Ovary (tissue), 3 donors: Measurements from ENCODE around the gene RAPGEF4.

ENCODE experiments used
- EP300 ChIP-seq: sonication (generic); formaldehyde crosslinking; IDR thresholded peaks from one replicate; pipeline ENCODE4 v1.6.1; 2017; ENCODE audit warnings: antibody characterized with exemption
- POLR2A ChIP-seq: fragments of 450-650 bp; IDR thresholded peaks from one replicate; pipeline ENCODE4 v1.6.1; 2017; ENCODE audit warnings: antibody characterized with exemption, mild to moderate bottlenecking, moderate library complexity
- TF ChIP-seq, protein P1 (sequence below), 3 donors: fragments of 450-650 bp in 2 of 3; fragments of 200-600 bp in 1 of 3; IDR thresholded peaks; one replicate each; pipeline versions ENCODE4 v1.5.1 to v1.8.0; 2016 to 2022; ENCODE audit warnings: antibody characterized with exemption in 3 of 3, mild to moderate bottlenecking in 1 of 3
- donor health status: DM: no; HTN: no; CAD: no.

DNA sequence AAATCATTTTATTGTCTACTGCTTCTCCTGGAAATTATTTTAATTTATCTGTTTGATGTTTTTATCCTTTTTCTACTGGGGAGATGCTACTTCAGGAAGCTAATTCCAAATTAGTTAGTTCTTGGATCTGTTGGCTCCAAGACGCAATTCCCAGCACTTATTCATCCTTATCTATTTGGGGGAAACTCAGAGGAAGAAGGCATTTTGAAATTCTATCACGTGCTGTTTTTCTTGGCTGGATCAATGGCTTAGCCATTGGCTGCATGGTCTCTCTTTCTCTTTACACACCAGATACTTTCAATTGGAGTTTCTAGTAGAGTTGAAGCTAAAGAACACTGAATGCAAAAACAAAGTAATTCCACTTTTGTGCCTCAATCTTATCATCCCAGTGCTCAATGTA is 98.3 kb downstream of the RAPGEF4 start:
- TF ChIP-seq, protein P1, sequence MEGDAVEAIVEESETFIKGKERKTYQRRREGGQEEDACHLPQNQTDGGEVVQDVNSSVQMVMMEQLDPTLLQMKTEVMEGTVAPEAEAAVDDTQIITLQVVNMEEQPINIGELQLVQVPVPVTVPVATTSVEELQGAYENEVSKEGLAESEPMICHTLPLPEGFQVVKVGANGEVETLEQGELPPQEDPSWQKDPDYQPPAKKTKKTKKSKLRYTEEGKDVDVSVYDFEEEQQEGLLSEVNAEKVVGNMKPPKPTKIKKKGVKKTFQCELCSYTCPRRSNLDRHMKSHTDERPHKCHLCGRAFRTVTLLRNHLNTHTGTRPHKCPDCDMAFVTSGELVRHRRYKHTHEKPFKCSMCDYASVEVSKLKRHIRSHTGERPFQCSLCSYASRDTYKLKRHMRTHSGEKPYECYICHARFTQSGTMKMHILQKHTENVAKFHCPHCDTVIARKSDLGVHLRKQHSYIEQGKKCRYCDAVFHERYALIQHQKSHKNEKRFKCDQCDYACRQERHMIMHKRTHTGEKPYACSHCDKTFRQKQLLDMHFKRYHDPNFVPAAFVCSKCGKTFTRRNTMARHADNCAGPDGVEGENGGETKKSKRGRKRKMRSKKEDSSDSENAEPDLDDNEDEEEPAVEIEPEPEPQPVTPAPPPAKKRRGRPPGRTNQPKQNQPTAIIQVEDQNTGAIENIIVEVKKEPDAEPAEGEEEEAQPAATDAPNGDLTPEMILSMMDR (IDR thresholded peaks at IDR 0.05): no peak
- no peak for TF ChIP-seq EP300
- no peak for TF ChIP-seq POLR2A
